GM21529 (cell line): ENCODE measurements around the gene SYNM.
"Not testable (repeated sequence)": the region's sequence is repeated elsewhere in the genome, so short reads cannot be mapped to it uniquely, and the experiment has no call there.

Source experiments
- ATAC-seq: cut with Tn5 transposase; IDR thresholded peaks from one replicate; pipeline ENCODE4 v1.9.1; 2021; ENCODE audit not compliant: unreplicated experiment

Gene SYNM, protein sequence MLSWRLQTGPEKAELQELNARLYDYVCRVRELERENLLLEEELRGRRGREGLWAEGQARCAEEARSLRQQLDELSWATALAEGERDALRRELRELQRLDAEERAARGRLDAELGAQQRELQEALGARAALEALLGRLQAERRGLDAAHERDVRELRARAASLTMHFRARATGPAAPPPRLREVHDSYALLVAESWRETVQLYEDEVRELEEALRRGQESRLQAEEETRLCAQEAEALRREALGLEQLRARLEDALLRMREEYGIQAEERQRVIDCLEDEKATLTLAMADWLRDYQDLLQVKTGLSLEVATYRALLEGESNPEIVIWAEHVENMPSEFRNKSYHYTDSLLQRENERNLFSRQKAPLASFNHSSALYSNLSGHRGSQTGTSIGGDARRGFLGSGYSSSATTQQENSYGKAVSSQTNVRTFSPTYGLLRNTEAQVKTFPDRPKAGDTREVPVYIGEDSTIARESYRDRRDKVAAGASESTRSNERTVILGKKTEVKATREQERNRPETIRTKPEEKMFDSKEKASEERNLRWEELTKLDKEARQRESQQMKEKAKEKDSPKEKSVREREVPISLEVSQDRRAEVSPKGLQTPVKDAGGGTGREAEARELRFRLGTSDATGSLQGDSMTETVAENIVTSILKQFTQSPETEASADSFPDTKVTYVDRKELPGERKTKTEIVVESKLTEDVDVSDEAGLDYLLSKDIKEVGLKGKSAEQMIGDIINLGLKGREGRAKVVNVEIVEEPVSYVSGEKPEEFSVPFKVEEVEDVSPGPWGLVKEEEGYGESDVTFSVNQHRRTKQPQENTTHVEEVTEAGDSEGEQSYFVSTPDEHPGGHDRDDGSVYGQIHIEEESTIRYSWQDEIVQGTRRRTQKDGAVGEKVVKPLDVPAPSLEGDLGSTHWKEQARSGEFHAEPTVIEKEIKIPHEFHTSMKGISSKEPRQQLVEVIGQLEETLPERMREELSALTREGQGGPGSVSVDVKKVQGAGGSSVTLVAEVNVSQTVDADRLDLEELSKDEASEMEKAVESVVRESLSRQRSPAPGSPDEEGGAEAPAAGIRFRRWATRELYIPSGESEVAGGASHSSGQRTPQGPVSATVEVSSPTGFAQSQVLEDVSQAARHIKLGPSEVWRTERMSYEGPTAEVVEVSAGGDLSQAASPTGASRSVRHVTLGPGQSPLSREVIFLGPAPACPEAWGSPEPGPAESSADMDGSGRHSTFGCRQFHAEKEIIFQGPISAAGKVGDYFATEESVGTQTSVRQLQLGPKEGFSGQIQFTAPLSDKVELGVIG (N-terminal part only)

DNA sequence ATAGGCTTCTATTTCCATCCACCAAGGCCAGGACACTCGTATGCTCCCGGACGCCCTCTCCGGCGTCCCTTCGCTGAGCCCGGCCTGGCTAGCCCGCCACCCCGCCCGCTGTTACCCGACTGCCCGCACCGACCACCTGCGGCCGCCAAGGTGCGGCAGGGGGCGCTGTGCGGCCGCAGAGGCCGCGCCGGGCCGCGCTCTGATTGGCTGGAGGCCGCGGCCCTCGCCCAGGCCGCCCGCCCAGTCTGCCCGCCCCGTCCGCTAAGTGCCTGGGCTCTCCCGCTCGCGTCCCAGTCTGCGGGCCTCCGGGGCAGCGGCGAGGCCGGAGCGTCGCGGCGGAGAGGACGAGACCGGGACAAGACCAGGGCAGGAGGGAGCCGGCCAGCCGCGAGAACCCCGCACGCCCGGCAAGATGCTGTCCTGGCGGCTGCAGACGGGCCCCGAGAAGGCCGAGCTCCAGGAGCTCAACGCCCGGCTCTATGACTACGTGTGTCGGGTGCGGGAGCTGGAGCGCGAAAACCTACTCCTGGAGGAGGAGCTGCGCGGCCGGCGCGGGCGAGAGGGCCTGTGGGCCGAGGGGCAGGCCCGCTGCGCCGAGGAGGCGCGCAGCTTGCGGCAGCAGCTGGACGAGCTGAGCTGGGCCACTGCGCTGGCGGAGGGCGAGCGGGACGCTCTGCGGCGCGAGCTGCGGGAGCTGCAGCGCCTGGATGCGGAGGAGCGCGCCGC lies at the start of gene SYNM:
SYNM (plus strand) TSS at position 293 of the 726 bp plus-strand sequence; CDS start at position 413, 120 bp downstream.
- ATAC-seq, result peak; percentile 67

DNA sequence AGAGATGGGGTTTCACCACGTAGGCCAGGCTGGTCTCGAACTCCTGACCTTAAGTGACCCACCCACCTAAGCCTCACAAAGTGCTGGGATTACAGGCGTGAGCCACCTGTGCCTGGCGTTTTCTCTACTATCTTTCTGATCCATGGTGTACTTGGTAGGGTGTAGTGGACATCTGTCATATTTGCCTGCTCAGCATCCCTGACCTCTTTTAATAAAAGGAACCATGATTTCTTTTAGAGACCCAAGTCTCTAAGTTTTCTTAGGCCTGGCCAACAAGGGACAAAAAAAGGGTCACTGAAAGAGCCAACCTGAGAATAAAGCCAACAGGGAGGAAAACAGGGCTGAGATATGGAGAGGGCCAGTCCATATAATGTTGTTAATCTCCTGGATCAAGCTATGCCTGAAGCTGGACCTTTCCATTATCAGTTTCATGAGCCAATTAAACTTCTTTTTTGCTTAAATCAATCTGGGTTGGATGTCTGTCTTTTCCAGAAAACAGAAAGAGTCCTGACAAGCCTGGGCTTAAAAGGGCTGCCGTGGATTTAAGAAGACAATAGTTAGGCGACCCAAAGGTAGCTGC lies 49.2 kb upstream of the SYNM start:
- no peak for ATAC-seq

DNA sequence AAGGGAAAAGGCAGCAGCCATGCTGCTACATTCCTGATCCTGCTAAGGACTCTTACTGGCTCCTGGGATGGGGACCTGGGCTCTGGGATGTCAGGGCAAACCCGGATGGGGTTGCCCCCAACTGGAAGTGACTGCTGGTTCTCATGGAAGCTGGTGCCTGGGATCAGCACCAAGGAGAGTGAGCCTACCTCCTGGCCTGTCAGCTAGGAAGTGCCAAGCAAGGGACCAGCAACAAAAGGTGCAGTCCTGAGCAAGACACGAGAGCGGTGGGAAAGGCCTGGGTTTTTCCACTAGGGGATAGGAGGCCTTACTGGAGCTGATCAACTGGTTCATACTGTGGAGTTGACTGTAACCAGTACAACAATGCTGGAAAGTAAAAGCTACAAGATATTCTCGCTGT lies 47.9 kb upstream of the SYNM start:
- ATAC-seq, result no peak

DNA sequence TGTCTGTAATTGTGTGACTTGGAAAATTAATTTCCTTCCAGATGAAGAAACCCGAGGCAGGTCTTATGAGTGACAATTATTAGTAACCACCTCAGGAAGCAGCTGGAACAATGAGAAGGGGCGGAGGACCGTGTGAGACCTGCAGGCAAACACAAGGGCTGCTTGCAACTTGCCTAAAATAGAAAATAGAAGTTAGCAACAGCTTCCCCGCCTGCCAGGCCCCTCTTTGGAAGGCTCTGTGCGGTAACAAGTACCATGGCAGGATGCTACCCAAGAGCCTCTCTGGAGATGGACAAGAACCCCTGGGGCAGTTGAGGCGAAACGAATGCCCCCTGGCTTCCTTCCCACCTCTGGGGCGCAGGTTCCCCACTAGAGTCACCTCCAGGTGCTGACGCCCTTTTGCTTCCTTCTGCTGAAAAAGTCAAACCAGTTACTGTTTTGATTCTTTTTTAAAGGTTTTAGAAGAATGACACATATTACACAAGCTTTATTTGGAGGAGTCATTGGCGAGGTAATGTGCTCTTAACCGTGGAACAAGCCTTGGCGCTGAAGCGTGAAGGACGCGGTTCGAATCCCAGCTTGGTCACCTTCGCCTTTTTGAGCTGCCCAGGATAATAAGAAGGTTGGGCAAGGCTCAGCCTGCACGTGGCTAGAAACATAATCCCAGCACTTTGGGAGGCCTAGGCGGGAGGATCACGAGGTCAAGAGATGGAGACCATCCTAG lies 47.0 kb upstream of the SYNM start:
- no peak for ATAC-seq

DNA sequence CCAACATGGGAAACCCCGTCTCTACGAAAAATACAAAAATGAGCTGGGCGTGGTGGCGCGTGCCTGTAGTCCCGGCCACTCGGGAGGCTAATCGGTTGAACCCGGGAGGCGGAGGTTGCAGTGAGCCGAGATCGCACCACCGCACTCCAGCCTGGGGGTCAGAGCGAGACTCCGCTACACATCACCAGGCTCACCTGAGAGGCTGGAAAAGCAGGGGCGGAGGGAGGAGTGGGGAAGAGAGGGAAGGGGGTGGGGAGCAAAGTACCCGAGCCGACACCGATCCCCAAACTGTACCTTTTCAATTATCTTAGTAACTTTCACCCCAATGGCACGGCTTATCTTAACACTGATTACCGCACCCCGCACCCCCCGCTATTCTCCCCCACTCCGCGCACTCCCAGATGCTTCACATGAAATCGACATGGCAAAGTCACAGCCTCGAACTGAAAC lies 46.4 kb upstream of the SYNM start:
- no peak for ATAC-seq

DNA sequence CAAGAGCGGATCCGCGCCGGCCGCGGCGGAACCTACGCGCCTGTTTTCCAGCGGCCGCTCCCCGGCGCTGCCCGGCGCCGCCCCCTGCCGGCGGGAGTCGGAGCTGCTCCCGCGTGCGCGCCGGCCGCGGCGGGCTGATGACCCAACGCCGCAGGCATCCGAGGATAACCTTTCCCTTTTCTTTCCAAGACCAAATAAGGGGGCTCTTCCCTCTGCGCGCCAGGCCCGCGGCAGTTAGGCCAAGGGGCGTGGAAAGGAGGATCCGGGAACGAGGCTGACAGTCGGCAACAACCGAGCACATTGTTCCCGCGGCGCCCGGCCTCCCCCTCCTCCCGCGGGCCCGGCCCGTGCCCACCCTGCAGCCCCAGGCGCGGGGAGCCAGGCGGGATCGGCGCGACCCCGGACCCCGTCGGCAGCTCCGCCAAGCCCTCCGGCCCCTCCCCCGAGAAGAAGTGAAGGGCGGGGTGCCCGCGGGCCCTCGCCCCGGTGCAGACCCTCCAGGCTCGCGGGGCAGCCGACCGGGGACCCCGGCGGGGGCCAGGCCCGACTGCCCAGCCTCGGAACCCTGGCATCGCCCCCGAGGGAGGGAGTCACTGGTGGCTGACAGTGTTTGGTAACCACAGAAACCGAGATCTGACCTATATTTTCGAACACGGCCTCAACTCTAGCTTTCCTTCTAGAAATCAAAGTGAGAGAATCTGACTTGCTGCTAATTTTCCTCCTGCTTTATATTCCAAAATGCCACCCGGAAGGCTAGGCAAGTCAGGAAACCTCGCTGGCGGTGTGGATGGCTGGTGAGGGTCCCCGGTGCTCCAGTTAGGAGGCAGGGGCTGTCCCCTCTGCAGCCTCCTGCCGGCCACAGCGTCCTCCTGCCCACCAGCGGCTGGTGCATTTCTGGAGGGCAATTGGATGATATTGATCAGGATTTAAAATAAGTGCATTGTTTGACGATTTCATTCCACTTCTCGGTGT lies 45.6 kb upstream of the SYNM start:
- ATAC-seq, result peak; percentile 82

DNA sequence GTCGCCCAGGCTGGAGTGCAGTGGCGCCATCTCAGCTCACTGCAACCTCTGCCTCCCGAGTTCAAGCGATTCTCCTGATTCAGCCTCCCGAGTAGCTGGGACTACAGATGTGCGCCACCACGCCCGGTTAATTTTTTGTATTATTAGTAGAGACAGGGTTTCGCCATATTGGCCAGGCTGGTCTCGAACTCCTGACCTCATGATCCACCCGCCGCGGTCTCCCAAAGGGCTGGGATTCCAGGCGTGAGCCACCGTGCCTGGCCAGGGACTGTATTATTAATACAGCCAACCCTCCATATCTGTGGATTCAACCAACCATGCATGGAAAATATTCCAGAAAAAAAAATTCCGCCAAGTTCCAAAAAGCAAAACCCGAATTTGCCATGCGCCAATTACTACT lies 44.7 kb upstream of the SYNM start:
- ATAC-seq, result not testable (repeated sequence)

DNA sequence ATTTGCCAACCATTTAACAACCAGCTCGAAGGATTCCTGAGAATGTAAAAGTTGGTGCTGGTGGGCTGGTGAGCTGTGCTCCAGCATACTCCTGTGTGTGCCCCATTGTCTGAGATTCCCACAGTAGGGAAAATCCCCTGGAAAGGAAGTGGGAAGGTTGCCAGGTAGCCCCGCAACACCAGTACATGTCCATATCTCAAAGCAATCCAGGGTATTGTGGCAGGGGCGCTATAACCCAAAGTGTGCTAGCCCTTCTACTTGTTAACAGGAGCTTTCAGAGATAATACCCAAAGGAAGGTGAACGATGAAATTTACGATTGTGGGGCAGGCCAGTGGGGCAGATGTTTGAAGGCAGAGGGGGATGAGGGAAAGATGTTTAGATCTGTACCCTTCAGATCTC lies 42.7 kb upstream of the SYNM start:
- ATAC-seq, result no peak

DNA sequence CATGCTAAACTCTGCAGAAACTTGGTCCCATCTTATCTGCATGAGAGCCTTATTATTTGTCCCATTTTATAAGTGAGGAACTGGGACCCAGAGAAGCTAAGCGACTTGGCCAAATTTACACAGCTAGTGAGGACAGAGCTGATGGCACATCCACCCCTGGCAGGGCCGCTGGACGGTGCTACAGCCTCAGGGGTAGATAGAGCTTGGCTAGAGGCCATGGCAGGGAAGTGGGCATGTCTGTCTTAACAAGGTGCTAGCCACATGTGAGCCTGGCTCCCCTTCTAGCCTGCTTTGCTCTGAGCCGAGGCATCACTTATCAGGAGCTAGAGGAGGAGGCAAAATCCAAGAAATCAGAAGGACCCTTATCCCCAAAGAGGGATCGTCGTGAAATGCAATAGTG lies 36.7 kb upstream of the SYNM start:
- ATAC-seq, result no peak

DNA sequence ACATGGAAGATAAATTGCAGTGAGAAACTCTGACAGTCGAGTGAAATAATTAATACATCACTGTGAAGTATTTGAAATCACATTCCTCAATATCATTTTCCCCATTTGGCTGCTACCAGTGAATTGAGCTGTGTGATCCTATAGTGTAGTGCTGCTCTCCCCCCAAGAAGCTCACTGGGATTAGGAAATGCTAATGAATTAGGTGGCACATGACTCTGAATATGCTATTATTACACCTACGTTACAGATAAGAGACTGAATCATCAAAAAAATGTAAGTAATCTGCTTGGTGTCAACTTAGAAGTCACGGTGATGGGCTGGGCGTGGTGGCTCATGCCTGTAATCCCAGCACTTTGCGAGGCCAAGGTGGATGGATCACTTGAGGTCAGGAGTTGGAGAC lies 34.7 kb upstream of the SYNM start:
- ATAC-seq, result no peak

DNA sequence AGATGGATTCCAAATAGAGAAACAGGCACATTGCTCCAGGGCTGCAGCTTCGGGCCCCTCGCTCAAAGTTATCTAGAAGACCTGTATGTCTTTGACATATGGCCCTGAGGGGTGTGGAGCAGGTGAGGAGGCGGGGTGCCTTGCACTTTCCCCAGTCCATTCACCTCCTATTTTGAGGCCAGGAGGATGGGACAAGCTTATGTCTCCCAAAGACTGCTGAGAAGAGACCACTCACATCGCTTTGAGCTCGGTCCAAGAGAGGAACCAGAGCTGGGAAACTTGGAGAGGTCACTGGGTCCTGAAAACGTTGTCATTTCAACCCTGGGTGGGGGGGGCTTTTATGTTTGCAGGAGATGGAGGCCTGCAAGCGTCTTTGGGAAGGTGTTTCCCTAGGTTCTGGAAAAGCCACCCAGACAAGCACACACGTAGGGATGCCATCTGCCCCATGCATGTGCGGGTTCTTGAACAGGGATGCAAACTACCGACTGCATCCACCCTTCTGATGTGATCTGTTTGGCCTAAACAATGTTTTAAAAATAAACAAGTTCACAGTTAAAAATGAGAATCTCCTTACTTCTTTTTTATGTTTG lies 33.7 kb upstream of the SYNM start:
- no peak for ATAC-seq

DNA sequence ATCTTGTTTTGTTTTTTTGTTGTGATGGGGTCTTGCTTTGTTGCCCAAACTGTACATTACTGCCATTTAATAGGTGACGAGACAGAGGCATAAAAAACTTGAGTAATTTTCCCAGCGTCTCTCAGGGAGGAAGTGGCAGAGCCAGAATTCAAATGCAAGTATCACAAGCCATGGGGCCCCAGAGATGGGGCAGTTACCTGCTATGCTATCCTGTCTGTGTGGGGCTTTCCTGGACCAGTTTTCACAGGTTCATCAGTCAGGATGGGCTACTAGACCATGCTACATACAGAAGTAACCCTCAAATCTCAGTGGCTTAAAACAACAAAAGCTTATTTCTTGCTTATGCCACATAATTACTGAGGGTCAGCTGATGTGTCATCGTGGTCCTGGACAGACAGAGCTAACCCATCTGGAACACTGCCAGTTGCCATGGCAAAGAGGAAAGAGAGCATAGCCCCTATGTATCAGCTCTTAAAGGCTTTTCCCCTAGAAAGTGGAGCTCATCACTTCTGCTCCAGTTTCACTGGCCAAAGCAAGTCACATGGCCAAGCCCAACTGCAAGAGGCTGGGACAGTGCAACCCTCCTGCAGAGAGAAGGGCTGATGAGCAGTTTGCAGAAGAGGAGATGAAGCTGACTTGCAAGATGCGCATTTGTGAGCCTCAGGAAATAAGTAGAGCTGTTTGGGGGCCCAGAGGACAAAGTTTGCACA lies 31.7 kb upstream of the SYNM start:
- peak; percentile 42 for ATAC-seq

DNA sequence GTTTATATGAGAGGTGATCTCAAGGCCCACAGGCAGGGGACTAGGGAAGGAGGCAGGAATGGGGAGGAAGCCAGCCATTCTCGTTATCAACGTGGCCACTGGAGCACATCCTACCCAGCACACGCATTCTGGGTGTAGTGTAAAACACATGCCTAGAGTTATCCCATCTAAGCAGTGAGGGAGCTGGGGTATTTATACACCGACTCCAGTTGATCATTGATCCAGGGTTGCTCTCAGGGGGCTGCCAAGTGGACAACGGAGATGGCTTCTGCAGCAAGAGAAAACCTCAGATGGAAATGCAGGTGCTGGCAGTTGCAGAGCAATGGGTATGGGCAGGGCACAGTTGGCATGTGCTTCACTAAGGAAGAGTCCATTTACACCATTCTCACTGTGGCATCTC lies 30.4 kb upstream of the SYNM start:
- no peak for ATAC-seq

DNA sequence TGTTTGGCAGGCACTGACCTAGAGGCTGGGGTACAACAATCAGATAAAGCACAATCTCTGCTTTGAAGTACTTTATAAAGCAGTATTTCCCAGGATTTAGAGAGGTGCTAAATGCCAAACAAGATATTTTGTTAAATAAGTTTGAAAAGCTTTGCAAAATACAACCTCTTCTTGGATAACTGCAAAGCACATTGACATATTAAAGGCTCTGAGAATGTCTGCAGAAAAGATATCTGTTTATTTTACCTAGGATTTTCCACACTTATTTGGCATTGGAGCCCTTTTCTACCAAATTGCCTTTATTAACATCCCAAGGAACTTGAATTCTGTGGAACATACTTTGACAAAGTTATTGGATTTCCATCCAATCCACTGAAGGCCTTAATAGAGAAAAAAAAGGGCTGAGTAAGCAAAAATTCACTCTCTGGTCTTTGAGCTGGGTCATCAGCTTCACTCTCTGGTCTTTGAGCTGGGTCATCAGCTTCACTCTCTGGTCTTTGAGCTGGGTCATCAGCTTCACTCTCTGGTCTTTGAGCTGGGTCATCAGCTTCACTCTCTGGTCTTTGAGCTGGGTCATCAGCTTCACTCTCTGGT lies 29.7 kb upstream of the SYNM start:
- ATAC-seq, result not testable (repeated sequence)

DNA sequence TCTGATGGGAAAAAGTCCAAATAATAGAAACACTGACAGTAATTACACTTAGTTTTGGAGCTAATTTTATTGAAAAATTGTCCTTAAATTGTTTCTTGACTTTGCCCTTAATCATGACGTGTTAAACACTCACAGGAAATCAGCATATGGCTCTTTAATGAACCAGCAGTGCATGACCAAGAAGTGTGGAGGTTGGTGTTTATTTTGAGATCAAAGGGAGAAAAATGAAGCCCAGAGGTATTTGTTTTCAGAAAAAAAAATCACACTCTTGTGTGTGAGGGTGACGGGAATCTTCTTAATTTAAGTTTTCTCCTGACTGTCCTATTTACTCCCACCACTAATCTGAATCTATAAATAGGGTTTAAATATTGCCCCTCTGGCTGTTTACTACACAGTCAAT lies 28.8 kb upstream of the SYNM start:
- no peak for ATAC-seq

DNA sequence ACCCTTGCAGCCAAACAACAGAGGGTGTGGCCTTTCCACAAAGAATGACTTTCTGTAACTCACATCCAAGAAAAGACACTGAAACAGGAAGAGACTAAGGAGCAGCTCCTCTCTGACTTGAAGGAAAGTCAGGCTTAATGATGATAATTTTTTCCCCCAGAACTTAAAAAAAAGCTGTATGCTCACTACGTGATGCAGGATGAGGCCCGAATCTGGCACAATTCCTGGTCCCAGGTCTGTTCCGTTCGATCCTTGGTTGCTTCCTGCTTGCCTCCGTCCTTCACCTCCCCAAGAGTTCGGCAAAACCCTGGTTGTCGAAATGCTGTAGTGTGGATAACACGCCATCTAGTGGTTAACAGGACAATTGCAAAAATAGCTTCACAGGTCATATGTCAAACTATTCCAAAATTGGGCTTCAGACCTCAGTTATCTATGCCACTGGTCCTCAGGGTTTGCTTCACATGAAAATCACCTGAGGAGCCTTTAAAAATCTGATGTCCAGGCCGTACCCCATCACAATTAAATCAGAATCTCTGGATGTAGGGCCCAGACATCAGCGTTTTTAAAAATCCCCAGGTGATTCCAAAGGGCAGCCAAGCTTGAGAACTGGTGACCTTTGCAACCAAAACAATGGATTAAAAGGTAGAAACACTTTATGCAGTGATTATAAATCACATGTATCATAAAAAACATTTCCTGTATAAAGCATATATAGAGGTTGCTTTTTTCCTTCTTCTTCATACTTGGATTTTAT lies 28.1 kb upstream of the SYNM start:
- ATAC-seq, result peak; percentile 89
